Adipocyte (in vitro differentiated cells): ENCODE measurements around the gene SRGAP3.

Experiments used
- DNase-seq: peaks from one replicate; pipeline ENCODE4 v3.0.0-alpha.2; 2015; ENCODE audit warnings: low read depth
- H3K27me3 ChIP-seq: replicated peaks from 2 replicates; pipeline ENCODE4 v1.7.0; 2013; ENCODE audit warnings: mild to moderate bottlenecking, low read length, moderate library complexity; ENCODE audit not compliant: control insufficient read depth, insufficient read depth
- H3K36me3 ChIP-seq: 2 replicates; pipeline ENCODE4 v1.7.0; 2013; ENCODE audit warnings: low read length, mild to moderate bottlenecking, moderate library complexity; ENCODE audit not compliant: control insufficient read depth, insufficient read depth, severe bottlenecking
- H3K4me1 ChIP-seq: 2 replicates; pipeline ENCODE4 v1.7.0; 2013; ENCODE audit warnings: mild to moderate bottlenecking, low read length, moderate library complexity; ENCODE audit not compliant: control insufficient read depth, insufficient read depth
- H3K4me3 ChIP-seq: 2 replicates; pipeline ENCODE4 v1.7.0; 2013; ENCODE audit warnings: mild to moderate bottlenecking, low read length, moderate library complexity
- H3K9ac ChIP-seq: 2 replicates; pipeline ENCODE4 v1.7.0; 2013; ENCODE audit warnings: mild to moderate bottlenecking, low read length, moderate library complexity
- H3K9me3 ChIP-seq: 2 replicates; pipeline ENCODE4 v1.7.0; 2013; ENCODE audit warnings: mild to moderate bottlenecking, low read length, moderate library complexity; ENCODE audit not compliant: control insufficient read depth

The SRGAP3 gene

GRCh38 chr3:9108876-9109567 is 140.4 kb downstream of the SRGAP3 start:
- H3K4me1 ChIP-seq, result peaks cover 22% of the 10 kb centered on the region
- no peaks in the 10 kb centered on the region for H3K36me3 ChIP-seq
- H3K27me3 ChIP-seq, result peaks cover 7% of the 10 kb centered on the region
- H3K9me3 ChIP-seq, result no peaks in the 10 kb centered on the region
- no peak overlapping the region for H3K4me3 ChIP-seq
- DNase-seq, result no peak
- H3K9ac ChIP-seq, result no peak overlapping the region

- Histone ChIP-seq H3K27me3 (peaks cover 7% of the 10 kb centered on the region), H3K36me3 (no peaks in the 10 kb centered on the region), H3K9me3 (no peaks in the 10 kb centered on the region), H3K4me3 (no peak overlapping the region), H3K9ac (no peak overlapping the region), H3K4me1 (peaks cover 25% of the 10 kb centered on the region)
- no peak for DNase-seq
Observed at GRCh38 chr3:9107738-9108137, 141.7 kb downstream of the SRGAP3 start.

DNA sequence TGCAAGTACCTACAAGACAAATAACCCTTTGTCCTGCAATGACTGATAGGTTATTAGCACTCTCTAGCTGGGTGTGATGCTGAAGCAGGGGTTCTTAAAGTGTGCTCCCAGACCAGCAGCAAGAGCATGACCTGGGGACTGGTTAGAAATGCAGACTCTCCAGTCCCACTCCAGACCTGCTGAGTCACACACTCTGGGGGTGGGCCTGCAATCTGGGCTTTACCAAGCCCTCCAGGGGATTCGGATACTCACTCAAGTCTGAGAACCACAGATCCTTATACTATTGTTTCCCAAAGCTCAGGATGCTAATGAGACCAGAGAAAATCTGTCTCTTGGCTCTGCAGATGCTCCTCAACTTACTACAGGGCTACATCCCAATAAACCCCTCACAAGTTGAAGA is 144.0 kb downstream of the SRGAP3 start:
- no peaks in the 10 kb centered on the region for H3K36me3 ChIP-seq
- H3K4me1 ChIP-seq, result peaks cover 11% of the 10 kb centered on the region
- H3K27me3 ChIP-seq, result peaks cover 7% of the 10 kb centered on the region
- no peaks in the 10 kb centered on the region for H3K9me3 ChIP-seq
- H3K9ac ChIP-seq, result no peak overlapping the region
- no peak for DNase-seq
- H3K4me3 ChIP-seq, result no peak overlapping the region

- DNase-seq, result no peak
- H3K9ac ChIP-seq, result no peak overlapping the region
- no peak overlapping the region for H3K4me3 ChIP-seq
- peaks cover 11% of the 10 kb centered on the region for H3K4me1 ChIP-seq
- H3K36me3 ChIP-seq, result no peaks in the 10 kb centered on the region
- H3K27me3 ChIP-seq, result peaks cover under 1% of the 10 kb centered on the region
- H3K9me3 ChIP-seq, result no peaks in the 10 kb centered on the region
Observed at GRCh38 chr3:9104121-9104520, 145.3 kb downstream of the SRGAP3 start.

- Histone ChIP-seq H3K27me3 (no peaks in the 10 kb centered on the region), H3K4me1 (peaks cover 11% of the 10 kb centered on the region), H3K4me3 (no peak overlapping the region), H3K9ac (no peak overlapping the region), H3K36me3 (no peaks in the 10 kb centered on the region), H3K9me3 (no peaks in the 10 kb centered on the region)
- no peak for DNase-seq
Observed at GRCh38 chr3:9102240-9102981, 147.0 kb downstream of the SRGAP3 start.

GRCh38 chr3:9101286-9101685 is 148.2 kb downstream of the SRGAP3 start:
- H3K36me3 ChIP-seq, result no peaks in the 10 kb centered on the region
- H3K9me3 ChIP-seq, result no peaks in the 10 kb centered on the region
- no peak for DNase-seq
- no peak overlapping the region for H3K9ac ChIP-seq
- H3K4me3 ChIP-seq, result no peak overlapping the region
- H3K27me3 ChIP-seq, result no peaks in the 10 kb centered on the region
- H3K4me1 ChIP-seq, result peaks cover 11% of the 10 kb centered on the region

GRCh38 chr3:9100513-9100894 is 148.9 kb downstream of the SRGAP3 start:
- Histone ChIP-seq H3K4me3 (no peak overlapping the region), H3K4me1 (peaks cover 8% of the 10 kb centered on the region), H3K27me3 (no peaks in the 10 kb centered on the region), H3K9me3 (no peaks in the 10 kb centered on the region), H3K36me3 (no peaks in the 10 kb centered on the region), H3K9ac (no peak overlapping the region)
- no peak for DNase-seq

DNA sequence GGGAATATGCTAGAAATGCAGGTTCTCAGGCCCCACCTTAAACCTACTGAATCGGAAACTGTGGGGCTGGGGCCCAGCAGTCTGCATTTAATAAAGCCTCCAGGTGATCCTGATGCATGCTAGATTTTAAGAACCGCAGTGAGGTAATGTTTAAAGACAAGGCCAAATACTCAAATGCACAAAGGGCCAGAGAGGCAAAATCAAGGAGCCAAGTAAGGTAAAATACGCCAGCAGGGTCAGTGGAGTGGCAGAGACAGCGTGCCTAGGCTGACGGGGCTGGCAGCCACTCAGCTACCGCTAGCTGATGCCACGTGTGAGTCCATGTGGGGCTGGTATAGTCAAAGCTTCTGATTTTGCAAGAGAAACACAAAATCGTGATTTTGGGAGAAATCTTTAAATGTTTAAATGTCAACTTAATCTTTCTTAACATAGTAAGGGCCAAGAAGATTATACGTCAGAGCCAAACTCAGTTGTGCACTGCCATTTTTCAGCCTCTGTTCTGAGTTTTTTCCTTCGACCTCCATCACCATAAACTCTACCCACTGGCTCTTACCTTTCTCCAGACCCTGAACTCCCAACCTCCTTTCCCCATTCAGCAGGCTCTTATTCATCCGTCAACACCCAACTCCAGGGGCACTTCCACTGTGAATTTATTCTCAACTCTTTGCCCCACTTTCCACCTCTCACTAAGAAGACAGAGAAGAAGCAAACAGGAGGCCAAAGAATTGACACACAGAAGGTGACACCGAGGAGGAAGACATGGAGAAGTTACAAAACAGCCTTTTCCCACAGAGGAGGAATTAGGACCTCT is 149.5 kb downstream of the SRGAP3 start:
- peaks cover 4% of the 10 kb centered on the region for H3K4me1 ChIP-seq
- no peak overlapping the region for H3K4me3 ChIP-seq
- H3K9me3 ChIP-seq, result no peaks in the 10 kb centered on the region
- no peaks in the 10 kb centered on the region for H3K36me3 ChIP-seq
- DNase-seq, result no peak
- no peak overlapping the region for H3K9ac ChIP-seq
- H3K27me3 ChIP-seq, result no peaks in the 10 kb centered on the region

GRCh38 chr3:9098716-9099675 is 150.4 kb downstream of the SRGAP3 start:
- no peak overlapping the region for H3K4me3 ChIP-seq
- H3K9ac ChIP-seq, result no peak overlapping the region
- DNase-seq, result no peak
- H3K27me3 ChIP-seq, result no peaks in the 10 kb centered on the region
- no peaks in the 10 kb centered on the region for H3K36me3 ChIP-seq
- peaks cover 4% of the 10 kb centered on the region for H3K4me1 ChIP-seq
- H3K9me3 ChIP-seq, result no peaks in the 10 kb centered on the region

DNA sequence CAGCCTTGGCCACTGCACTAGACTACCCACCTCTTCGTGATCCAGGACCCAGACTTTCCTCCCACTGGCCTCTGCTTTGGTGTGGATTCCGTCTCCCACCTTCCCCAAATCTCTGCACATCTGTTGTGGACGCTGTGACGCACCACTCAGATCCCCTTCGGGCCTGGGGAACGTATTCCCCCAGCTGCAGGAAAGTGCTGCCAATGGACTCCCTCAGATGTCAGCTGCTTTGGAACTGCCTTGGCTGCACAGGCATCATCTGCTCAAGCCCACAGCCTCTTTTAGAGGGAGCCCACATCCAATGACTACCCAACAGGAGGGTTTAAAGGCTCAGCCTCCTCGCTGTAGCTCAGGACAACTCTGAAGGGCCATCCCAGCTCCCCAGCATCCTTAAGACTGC is 152.0 kb downstream of the SRGAP3 start:
- no peaks in the 10 kb centered on the region for H3K27me3 ChIP-seq
- no peaks in the 10 kb centered on the region for H3K36me3 ChIP-seq
- no peak overlapping the region for H3K4me3 ChIP-seq
- no peak for DNase-seq
- no peak overlapping the region for H3K9ac ChIP-seq
- H3K4me1 ChIP-seq, result no peaks in the 10 kb centered on the region
- no peaks in the 10 kb centered on the region for H3K9me3 ChIP-seq
